GM12873 (cell line): ENCODE data around the gene SPDL1.

Experiments used
- TF ChIP-seq, protein P1 (sequence below): IDR thresholded peaks from 2 replicates; pipeline ENCODE4 v1.5.1; 2012; ENCODE audit warnings: low read depth, mild to moderate bottlenecking, moderate library complexity, low read length, control low read depth; ENCODE audit not compliant: insufficient read depth; ENCODE audit errors: missing control alignments

Gene SPDL1

DNA sequence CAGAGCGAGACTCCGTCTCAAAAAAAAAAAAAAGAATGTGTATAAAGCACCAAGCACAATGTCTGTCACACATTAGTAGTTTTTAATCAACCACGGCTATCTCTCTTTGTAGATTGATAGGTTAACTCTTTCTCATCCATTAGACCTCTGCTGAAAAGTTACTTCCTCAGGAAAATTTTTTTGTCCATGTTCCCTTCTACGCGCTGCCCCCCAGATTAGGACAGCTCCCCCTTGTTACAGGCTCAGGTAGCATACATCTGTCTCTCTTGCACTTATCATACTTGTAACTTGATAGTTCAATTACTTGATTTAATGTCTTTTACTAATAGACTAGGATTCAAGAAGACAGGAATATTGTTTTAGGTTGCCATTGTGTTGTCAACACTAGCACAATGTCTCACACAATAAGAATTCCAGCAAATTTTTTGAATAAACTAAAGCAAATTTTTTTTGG is 1.5 kb downstream of the SPDL1 start:
- TF ChIP-seq, protein P1, sequence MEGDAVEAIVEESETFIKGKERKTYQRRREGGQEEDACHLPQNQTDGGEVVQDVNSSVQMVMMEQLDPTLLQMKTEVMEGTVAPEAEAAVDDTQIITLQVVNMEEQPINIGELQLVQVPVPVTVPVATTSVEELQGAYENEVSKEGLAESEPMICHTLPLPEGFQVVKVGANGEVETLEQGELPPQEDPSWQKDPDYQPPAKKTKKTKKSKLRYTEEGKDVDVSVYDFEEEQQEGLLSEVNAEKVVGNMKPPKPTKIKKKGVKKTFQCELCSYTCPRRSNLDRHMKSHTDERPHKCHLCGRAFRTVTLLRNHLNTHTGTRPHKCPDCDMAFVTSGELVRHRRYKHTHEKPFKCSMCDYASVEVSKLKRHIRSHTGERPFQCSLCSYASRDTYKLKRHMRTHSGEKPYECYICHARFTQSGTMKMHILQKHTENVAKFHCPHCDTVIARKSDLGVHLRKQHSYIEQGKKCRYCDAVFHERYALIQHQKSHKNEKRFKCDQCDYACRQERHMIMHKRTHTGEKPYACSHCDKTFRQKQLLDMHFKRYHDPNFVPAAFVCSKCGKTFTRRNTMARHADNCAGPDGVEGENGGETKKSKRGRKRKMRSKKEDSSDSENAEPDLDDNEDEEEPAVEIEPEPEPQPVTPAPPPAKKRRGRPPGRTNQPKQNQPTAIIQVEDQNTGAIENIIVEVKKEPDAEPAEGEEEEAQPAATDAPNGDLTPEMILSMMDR: no peak

GRCh38 chr5:169590602-169591001 is 7.0 kb downstream of the SPDL1 start:
- TF ChIP-seq, protein P1: no peak

DNA sequence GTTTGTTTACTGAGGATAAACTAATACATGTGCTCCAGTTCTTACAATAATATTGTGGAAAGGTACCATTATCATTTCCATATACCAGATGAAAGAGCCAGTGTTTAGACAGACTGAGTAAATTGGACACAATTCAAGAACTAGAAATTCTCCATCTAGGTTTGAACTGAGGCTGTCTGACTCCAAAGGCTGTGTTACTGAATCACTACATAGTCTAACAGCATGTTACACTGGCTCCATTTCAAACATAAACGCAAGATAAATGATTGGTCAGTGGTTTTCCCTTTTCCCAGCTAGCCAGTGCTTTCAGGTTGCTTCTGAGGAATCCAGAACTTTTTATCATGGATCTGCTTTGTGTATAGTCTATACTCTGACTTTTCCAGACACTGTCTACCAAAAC is 8.1 kb downstream of the SPDL1 start:
- TF ChIP-seq, protein P1: no peak

- TF ChIP-seq, protein P1: no peak
Measured at GRCh38 chr5:169592937-169593650, 9.5 kb downstream of the SPDL1 start.

DNA sequence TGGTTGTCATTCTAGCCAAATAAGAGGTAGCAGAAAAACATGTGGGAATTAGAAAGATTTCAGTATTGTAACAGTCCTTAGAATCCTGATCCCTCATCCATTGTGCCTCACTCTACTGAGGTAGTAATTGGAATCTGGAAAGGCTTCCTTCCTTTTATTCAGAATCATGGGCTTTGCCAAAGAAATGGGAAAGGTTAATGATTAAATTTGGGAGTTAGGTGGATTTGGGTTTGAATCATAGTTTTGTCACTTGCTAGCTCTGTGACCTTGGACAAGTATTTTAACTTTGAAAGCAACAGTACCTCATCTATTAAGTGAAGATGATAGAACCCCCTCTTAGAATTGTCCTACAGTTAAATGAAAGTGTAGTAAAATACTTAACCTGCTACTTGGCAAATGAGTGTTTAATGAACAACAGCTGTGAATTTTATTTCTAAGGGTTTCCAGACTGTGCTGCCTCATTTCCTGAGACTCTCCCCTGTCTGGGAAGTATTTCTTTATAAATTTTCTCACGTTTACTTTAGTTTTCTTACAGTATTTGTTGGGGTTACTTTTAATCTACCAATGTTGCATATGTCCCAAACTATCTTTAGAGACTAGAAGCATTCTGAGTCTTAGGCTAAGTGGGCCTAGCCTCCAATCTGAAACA is 11.7 kb downstream of the SPDL1 start:
- TF ChIP-seq, protein P1: no peak

GRCh38 chr5:169599451-169599850 is 15.9 kb downstream of the SPDL1 start:
- TF ChIP-seq, protein P1: no peak

DNA sequence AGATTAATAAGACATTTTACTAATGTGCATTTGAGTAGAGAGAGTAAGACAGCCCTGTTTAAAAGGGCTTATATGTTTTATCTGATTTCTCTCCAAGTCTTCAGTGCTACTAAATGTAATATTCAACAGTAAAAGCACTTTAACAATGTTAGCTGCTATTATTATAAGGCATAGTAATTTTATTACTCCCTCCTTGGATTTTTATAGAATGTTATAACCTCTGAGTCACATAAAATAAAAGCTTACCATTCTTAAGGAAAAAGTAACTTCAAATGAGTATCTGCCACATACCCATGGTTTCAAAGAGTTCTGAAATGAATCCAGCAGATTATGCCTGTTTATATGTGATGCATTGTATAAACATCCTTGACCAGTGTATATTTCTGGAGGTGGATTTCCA is 19.0 kb downstream of the SPDL1 start:
- TF ChIP-seq, protein P1: no peak
